IPS-15b (cell line): ENCODE data around the gene GPC6.

Source experiments
- H3K27me3 ChIP-seq: one replicate; pipeline ENCODE4 v1.6.1; 2013; ENCODE audit warnings: low read length; ENCODE audit not compliant: control insufficient read depth, insufficient read depth
- H3K36me3 ChIP-seq: one replicate; pipeline ENCODE4 v1.6.1; 2013; ENCODE audit warnings: low read length; ENCODE audit not compliant: control insufficient read depth, insufficient read depth
- H3K4me1 ChIP-seq: one replicate; pipeline ENCODE4 v1.6.1; 2013; ENCODE audit warnings: mild to moderate bottlenecking, low read length; ENCODE audit not compliant: control insufficient read depth, insufficient read depth
- H3K4me3 ChIP-seq: one replicate; pipeline ENCODE4 v1.5.1; 2013; ENCODE audit warnings: low read depth, low read length
- H3K9ac ChIP-seq: one replicate; pipeline ENCODE4 v1.6.1; 2013; ENCODE audit warnings: low read depth, mild to moderate bottlenecking, low read length
- H3K9me3 ChIP-seq: one replicate; pipeline ENCODE4 v1.6.1; 2013; ENCODE audit warnings: mild to moderate bottlenecking, low read length; ENCODE audit not compliant: control insufficient read depth, insufficient read depth

Gene GPC6

DNA sequence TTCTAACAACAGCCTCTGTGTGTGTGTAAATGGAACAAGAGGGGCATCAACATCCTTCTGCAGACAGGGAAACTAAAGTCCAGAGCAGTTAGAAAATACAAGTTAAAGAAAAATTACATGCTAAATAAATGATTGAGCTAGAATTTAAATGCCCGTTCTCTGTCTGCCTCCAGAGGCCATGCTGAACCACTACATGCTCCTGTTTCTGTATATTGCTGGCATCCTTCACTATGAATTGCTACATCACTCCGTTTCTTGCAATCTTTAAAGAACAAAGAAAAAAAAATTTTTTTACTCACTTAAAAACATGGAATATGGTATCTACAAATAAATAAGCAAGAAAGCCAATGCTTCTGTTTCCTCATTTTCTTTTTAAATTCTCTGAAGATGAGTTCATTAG is 1205.0 kb downstream of the GPC6 start:
- H3K4me3 ChIP-seq = no peak overlapping the region
- no peaks in the 10 kb centered on the region for H3K36me3 ChIP-seq
- no peak overlapping the region for H3K9ac ChIP-seq
- peaks cover 8% of the 10 kb centered on the region for H3K4me1 ChIP-seq
- no peaks in the 10 kb centered on the region for H3K27me3 ChIP-seq
- no peaks in the 10 kb centered on the region for H3K9me3 ChIP-seq

- Histone ChIP-seq H3K4me3 (no peak overlapping the region), H3K27me3 (no peaks in the 10 kb centered on the region), H3K9ac (no peak overlapping the region), H3K4me1 (peaks cover 8% of the 10 kb centered on the region), H3K9me3 (no peaks in the 10 kb centered on the region), H3K36me3 (no peaks in the 10 kb centered on the region)
Observed at GRCh38 chr13:94431987-94432386, 1205.4 kb downstream of the GPC6 start.

GRCh38 chr13:94433055-94433961 is 1206.7 kb downstream of the GPC6 start:
- peak overlapping the region; percentile 6 for H3K9ac ChIP-seq
- no peaks in the 10 kb centered on the region for H3K9me3 ChIP-seq
- H3K4me3 ChIP-seq = no peak overlapping the region
- no peaks in the 10 kb centered on the region for H3K36me3 ChIP-seq
- peaks cover 8% of the 10 kb centered on the region for H3K4me1 ChIP-seq
- H3K27me3 ChIP-seq = no peaks in the 10 kb centered on the region

DNA sequence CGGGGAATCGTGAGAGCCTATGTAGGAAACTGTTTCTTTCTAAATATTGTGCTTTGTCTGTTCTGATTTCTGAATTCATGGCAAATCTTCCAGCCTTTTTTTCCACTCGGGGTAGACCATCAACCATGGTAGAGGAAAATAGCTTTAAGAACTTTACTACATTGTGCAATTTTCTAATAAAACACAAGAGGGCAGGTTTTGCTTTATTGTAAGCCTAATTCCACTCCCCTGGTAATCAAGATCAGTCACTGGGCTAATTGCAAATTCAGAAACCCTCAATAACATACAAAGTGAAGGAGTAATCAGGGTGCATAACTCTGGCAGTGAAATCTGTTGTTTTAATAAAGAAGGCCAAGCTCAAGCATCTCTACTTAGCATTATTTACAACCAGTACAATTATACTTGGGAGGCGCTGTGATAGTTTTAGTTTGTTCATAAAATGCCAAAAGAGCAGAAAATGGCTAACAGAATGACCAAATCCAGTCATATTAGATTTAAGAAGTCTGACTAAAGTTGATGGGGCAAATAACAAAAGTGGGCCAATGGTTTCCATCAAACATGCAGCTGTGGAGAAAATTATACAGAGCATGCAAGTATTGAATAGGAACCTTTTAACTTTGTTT is 1209.1 kb downstream of the GPC6 start:
- Histone ChIP-seq H3K9ac (no peak overlapping the region), H3K9me3 (no peaks in the 10 kb centered on the region), H3K4me3 (no peak overlapping the region), H3K36me3 (no peaks in the 10 kb centered on the region), H3K27me3 (no peaks in the 10 kb centered on the region), H3K4me1 (peaks cover 8% of the 10 kb centered on the region)

- H3K9me3 ChIP-seq = no peaks in the 10 kb centered on the region
- H3K36me3 ChIP-seq = no peaks in the 10 kb centered on the region
- no peak overlapping the region for H3K9ac ChIP-seq
- H3K4me3 ChIP-seq = no peak overlapping the region
- no peaks in the 10 kb centered on the region for H3K27me3 ChIP-seq
- no peaks in the 10 kb centered on the region for H3K4me1 ChIP-seq
Observed at GRCh38 chr13:94444826-94445225, 1218.2 kb downstream of the GPC6 start.

DNA sequence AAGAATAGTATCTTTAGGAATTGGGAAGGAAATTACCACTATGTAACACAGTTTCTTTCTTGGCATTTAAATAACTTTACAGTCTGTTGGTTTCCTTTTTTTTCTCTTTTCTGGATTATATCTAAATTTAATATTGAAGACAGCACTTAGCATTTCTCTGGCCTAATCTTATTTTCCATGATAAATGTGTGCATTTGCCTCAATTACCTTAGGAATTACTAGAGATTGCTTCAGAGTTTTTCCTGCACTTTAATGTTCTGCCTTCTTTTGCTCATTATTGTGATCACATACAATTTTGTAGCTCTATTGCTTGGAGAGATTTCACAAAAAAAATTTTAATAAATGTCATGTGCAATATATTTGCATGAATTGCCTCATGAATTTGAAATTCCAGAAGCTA is 1227.7 kb downstream of the GPC6 start:
- no peaks in the 10 kb centered on the region for H3K36me3 ChIP-seq
- no peaks in the 10 kb centered on the region for H3K9me3 ChIP-seq
- no peaks in the 10 kb centered on the region for H3K4me1 ChIP-seq
- no peaks in the 10 kb centered on the region for H3K27me3 ChIP-seq
- no peak overlapping the region for H3K4me3 ChIP-seq
- H3K9ac ChIP-seq = no peak overlapping the region

GRCh38 chr13:94454906-94455305 is 1228.3 kb downstream of the GPC6 start:
- H3K4me1 ChIP-seq = no peaks in the 10 kb centered on the region
- no peak overlapping the region for H3K9ac ChIP-seq
- H3K27me3 ChIP-seq = no peaks in the 10 kb centered on the region
- no peaks in the 10 kb centered on the region for H3K9me3 ChIP-seq
- H3K36me3 ChIP-seq = no peaks in the 10 kb centered on the region
- no peak overlapping the region for H3K4me3 ChIP-seq

DNA sequence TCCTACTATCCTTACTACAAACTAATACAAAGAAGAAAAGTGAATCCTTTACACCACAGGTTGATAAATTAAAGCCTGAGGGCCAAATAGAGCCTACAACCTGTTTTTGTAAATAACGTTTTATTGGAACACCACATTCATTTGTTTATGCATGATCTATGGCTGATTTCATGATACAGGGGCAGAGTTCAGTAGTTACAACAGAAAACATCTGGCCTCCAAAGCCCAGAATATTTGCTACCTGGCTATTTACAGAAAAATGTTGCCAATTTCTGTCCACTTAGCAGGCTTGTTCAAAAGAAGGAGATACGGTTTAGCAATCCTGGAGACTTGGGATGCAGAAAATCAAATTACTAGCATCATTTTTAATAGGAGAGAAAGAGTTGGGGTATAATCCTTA is 1228.8 kb downstream of the GPC6 start:
- no peaks in the 10 kb centered on the region for H3K4me1 ChIP-seq
- H3K36me3 ChIP-seq = no peaks in the 10 kb centered on the region
- no peaks in the 10 kb centered on the region for H3K27me3 ChIP-seq
- H3K4me3 ChIP-seq = no peak overlapping the region
- no peak overlapping the region for H3K9ac ChIP-seq
- H3K9me3 ChIP-seq = no peaks in the 10 kb centered on the region
